GM18511 (cell line): ENCODE measurements around the gene NRXN3.

Source experiments
- ATAC-seq: cut with Tn5 transposase; IDR thresholded peaks from one replicate; pipeline ENCODE4 v1.9.1; 2021; ENCODE audit warnings: mild to moderate bottlenecking, moderate library complexity; ENCODE audit not compliant: unreplicated experiment

The NRXN3 gene

DNA sequence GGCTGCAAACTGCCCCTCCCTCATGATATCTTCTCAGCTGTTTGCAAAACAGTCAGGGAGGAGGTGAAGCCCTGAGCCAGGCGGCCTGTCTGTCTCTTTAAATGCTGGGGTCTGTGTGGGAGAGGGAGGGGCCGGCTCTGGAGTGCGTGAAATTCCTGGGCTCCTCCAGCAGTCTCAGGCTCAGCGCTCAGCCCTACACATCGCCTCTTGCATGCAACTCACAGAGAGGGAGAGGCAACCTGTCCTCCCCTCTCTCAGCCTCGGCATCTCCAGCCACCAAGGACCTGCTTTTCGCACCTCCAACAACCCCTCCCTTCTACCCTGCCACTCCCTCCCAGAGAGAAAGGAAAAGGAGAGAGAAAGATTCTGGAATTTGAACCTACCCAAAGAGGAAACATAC is at the start of gene NRXN3:
Gene NRXN3, plus strand, starts transcription at position 171 of the 400 bp plus-strand sequence. CDS start 72,721 bp downstream, outside the sequence.
- no peak for ATAC-seq

DNA sequence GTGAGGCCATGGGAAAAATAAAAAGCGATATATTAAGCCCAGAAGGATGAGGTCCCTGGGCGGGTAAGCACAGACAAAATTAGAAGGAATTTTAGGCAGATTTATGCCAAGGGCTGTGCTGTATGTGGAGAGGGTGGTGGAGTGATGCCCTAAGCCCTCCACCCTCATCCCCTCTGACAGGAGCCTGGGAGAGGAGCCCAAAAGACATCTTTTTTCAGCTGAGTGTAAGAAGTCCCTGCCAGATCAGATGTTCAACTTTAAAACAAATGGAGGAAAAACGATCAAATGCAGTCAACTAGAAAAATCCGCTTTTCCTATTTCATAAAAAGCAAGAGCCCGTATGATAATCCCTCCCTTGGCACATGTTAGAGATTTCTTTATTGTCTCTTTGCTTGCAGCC is 47.7 kb upstream of the NRXN3 start:
- ATAC-seq, result no peak

DNA sequence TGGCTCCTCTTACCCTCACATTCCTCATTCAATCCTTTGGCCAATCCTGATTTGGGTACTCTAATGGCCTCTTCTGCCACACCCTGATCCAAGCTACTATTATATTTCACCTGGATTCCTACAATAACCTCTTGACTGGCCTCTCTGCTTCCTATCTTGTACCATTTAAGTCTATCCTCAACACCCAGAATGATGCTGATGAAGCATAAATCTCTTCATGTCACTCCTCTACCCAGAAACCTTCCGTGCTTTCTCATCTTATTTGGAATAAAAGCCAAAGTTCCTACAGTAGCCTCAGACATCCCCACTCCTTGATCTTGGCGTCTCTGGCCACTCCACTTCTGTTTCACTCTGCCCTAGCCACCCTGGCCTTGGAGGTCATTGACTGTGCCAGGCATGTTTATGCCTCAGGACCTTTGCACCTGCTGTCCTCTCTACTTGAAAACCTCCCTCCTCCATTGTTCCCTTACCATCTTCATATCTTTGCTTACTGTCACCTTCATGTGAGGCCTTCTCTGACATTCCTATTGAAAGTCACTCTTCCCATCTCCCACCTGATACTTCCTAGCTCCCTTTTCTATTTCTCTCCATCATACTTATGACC is 46.4 kb upstream of the NRXN3 start:
- no peak for ATAC-seq

DNA sequence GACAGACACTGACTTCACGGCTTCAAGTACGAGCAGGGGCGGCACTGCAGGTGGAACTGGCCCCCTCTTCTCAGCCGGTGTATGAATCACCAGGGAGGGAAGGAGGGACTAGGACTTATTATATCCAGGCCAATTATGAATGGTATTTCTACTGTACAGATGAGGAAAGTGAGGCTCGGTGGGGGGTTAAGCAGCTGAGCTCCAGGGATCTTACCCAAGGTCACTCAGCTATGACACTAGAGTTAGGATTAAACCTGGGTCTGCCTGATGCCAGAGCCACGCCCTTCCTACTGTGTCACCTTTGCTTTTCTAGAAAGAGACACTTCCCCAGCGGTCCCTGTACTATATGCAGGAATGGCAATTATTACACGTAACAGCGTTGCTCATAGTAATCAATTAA is 42.2 kb upstream of the NRXN3 start:
- ATAC-seq, result no peak

DNA sequence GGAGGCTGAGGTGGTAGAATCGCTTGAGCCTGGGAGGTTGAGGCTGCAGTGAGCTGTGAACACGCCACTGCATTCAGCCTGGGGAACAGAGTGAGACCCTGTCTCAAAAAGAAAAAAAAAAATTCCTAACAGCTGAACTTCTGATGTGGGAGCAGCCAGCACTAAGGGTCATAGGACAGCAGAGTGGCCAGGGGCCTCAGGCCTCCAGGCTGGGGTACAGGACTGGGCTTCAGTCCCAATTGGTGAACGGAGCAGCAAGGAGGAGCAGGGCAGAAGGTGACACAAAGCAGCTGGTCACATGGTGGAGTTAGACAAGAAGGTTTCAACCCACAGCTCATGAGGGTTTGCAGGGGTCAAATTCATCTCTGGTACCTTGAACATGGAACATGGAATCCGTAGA is 40.8 kb upstream of the NRXN3 start:
- no peak for ATAC-seq

DNA sequence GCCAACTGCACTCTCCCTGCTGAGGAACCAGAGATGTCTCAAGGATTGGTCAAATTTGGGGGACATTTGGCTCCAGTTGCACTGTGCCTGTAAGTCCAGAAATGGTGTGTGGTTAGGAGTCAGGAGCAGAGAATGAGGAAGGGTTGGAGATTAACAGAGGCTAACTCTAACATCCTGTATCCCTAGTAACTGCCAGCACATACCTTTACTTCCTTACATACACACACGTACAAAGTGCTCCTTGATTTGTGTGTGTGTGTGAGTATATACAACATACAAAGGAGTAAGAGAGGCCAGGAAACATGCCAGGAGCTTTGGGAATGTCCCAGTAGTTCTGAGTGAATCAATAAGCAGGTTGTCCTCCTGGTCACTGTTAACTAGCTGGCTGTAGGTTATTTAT is 39.8 kb upstream of the NRXN3 start:
- no peak for ATAC-seq

DNA sequence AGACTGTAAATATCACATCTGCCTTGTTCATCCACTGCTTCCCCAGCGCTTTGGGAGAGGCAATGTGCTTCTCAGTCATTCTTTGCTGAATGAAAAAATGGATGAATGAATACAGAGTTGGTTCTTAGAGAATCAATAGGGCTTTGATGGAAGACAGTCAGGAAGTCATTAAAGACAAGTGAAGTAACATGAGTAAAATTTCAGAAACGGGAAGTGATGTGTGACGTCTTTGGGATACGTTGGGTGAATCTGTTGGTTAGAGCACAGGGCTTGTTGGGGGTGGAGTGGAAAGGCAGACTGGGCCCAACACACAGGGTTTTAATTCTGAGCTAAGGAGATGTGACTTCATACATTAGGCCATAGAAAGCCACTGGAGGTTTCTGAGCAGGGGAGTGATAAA is 39.0 kb upstream of the NRXN3 start:
- ATAC-seq, result no peak

DNA sequence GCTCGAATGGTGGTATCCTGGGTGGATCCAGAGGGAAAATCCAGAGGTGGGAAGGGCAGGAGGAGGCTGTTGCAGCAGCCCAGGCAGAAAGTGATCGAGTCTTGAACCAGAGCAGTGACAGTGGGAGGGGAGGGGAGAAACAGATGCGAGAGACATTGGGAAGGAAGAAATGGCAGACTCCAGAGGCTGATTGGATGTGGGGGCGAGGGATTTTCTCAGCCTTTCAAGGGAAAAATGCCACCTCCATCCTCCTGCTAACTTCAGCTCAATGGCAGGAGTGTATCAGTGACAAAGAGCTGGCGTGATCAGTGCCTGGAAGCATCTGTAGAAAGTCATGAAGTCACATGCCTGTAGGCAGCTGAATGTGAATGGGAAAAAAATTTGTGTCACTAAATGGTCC is 38.6 kb upstream of the NRXN3 start:
- ATAC-seq, result no peak

DNA sequence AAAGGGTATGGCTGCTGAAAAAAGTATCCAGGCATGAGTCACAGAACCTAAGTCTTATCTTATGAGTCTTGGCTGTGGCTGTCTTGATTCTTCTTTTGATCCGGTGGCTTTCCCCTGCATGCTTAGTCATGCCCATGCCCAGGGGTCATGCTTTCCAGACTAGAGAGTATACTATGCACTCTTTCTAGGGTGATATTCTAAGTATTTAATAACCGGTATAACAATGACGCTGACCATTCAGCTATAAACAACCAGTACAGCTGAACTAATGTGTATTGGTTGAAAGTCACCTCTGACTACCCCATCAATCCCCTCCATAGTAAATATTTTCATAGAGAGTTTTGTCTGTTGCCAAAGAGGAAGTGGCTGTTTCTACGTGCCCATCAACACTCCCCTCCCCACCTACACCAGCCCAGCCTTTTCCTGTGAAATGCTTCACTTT is 34.7 kb upstream of the NRXN3 start:
- ATAC-seq, result no peak

DNA sequence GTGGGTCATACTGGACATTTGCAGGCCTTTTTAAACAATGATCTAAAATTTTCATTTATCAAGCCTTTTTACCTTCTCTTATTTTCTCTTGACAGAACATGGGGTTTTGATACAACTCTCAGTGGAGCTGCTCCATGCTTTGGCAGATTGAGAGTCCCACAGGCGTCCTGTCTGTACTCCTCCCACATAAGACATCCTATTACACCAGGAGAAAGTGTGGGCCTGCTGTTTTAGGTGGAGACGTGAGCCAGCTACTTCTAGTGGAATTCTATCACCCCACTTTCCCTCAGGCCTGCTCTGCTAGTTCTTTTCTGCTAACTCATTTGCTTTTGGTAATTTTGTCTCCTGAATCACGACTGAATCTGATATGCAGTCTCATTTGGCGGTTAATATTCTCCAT is 33.5 kb upstream of the NRXN3 start:
- ATAC-seq, result no peak

DNA sequence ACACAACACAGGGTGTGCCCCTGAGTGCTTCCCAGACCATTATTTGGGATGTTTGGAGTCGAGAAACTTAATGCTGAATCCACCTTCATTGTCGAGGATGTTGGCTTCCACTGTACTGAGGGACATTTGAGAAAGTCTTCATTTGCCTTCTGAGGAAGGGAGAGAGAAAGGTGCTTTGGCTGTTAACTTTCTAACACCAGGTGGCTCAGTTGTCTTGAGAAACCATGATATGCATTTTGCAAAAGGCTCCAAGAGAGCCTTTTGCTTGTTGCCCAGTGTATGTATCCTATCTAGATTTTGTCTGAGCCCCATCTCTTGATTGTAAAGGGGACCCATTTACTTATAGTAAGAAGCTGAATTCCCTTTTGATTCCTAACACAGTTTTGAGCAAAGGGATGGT is 28.6 kb upstream of the NRXN3 start:
- no peak for ATAC-seq

DNA sequence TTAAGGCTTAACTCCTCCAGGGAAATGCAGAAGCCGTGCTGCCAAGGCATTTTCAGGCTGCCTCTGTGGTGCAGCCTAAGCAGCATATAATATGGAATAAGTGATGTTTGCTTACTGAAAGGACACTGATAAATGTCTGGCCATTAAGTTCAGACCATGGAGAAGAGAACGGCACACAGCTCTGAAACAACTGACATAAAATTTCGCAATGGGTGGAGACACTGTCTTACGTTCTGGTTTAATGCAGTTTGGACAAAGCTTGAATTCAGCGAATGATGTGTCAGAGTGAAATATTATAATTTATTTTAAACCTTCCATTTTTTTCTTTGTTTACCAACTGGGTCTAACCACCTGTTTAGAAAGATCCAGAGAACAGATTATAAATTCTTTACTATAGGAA is 27.2 kb upstream of the NRXN3 start:
- no peak for ATAC-seq

DNA sequence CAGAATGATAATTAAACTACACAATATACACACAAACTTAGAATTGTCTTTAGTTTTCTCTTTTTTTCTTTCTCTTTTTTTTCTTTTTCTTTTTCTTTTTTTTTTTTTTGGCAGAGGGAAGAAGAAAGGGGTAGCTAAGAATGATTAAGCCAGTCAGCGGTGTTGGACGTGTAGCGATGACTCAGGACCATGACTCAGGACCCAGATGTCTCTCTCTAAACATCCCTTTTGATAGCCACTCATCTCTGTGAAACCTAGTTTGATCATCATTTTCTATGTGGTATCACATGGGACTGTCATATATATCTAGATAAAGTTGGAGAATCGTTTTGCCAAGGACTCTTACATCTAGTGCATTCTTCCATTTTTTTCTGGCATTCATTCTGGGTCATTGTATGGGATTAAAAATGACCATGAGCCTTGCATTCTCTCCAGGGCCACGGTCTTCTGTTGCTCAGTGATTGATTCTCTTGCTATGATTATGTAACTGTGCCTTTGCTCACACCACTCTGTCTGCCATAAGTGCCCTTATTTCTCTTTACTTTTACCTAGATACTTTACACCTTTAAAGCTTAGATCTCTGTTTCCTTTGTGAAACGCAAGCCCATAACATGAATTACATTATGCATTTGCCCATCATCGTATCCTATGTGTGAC is 26.6 kb upstream of the NRXN3 start:
- no peak for ATAC-seq

DNA sequence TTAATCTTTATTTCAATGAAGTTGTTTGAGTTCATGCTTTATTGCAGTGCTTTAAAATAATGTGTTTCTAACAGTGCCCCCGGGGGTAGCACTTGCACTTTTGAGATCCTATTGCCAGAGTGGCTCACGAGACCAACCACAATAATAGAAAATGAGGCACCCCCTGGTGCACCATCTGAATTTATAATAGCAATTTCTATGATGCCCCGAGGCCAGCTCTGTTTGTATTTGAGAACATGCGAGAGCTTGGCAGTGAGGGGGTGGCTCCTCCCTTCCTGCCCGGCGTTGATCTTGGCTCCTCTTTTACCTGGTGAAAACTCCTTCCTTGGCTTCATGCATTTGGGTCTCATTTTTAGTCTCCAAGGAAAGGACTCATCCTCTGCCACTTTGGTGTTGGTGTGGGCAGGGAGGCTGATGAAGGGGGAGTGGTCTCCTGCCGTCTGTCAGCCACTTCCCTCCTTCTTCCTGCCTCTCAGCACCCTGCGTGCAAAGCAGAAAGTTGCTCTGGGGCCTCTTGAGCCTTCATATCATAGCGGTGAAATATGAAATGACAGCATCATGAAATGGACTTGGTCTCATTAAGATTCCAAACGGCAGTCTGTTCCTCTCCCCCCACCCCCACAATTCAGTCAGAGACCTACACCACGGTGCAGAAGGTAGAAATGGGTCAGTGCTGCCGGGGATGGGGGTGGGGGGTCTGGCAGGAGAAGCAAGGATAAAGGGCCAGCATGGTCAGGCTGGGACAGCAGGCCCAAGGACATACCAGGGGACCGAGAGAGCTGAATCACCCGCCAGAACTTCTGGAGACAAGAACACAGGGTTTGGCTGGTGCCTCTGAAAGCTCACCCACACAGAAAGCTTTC is 17.7 kb upstream of the NRXN3 start:
- no peak for ATAC-seq

DNA sequence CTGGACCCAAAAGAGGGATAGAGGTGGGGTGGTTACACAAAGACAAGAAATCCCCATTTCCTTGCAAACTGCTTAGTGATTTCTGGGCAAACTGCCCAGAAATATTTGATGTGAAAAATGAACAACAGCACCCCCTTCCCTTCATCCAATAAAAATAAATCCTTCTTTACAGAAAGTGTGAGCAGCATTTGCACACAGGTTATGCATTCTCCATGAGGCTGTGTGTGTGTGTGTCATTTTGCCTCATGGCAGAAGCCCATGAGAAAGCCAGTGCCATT is 17.2 kb upstream of the NRXN3 start:
- ATAC-seq, result no peak

DNA sequence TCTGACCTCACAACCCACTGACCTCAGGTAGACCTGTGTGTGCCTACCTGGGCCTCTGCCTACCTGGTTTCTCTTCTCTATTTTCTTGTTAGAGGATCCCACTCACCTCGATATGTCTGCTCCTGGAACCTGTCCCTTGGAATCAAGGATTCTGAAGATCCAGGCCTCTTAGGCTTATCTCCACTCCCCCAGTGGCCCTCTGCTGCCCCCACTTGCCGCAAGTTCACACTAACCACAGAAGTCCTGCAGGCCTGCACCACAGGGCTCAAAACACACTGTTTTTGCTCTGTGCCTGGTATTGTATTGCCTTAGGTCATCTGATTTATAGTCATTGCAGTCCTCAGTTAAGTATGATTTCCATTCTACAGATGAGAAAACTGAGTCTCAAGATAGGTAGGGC is 15.3 kb upstream of the NRXN3 start:
- ATAC-seq, result no peak

DNA sequence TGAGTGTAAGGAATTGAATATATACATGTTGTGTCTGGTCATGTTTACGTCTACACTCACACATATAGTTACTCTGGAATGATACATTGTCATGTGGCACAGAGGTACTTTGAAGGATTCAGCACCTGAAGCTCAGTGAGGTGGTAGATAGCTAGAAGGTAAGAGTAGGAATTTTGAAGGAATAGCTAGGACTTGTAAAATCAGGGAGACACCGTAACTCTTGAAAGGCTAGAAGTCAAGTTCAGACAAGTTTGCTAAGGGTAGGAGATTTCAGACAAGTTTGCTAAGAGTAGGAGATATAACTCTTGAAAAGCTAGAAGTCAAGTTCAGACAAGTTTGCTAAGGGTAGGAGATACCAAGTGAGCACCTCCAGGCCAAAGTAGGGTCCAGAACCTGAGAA is 14.0 kb upstream of the NRXN3 start:
- ATAC-seq, result no peak

DNA sequence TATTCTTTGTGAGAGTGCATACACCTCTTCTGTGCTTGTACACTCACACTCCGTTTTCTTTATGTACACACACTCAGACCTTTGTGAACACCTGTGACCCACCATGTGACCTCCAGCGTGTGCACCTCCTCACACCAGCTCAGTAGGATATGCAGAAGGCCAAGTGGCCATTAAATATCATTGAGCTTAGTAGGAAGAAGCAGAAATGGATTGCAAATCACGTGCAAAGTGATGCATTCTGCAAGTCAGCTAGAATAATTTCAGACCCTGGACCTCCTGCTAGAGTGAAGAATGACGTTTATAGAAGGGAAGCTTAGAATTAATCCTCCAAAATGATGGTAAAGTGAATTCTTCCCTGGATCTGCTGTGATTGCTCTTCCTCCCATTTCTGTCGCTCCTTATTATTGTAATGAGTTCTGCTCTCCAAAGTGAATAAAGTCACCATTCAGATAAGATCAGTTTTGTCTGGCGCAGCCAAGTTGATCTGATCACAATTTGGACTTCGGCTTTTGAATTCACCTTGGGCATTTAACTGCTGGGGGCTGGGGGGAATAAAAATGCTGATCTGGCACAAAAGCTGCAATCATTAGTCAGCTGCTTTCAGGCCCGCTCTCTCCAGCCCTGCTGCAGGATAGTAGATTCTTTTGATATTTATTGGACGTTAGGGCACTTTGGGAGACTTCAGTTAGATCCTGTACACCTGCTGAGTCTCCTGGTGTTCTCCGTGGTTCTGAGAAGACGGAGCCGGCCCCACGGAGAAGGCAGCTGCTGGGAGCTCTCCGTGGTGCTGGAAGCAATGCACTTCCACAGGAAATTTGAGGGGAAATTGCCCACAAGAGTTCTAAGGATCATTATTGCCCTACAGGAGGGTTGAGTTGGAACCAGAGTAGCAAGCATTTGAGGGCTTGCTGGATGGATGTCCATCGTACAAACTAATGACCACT is 12.4 kb upstream of the NRXN3 start:
- ATAC-seq, result no peak

DNA sequence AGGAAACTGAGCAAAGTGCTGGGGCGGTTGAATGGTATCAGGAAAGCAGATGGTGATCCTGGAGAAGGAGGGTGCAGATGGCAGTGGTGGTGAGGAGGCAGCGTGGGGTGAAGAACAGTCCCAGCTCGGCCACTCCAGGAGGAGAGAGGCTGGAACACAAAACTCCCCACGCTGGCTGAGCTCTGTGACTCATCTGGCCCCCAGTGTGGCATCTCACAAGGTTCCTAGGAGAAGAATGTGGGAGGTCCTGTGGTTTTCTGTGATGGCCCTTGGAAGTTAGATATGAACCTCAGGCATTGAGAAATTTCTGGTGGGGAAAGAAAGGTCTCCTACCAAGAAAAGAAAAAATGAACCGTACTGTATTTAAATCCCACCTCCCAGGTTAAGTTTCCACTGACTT is 8.0 kb upstream of the NRXN3 start:
- no peak for ATAC-seq

DNA sequence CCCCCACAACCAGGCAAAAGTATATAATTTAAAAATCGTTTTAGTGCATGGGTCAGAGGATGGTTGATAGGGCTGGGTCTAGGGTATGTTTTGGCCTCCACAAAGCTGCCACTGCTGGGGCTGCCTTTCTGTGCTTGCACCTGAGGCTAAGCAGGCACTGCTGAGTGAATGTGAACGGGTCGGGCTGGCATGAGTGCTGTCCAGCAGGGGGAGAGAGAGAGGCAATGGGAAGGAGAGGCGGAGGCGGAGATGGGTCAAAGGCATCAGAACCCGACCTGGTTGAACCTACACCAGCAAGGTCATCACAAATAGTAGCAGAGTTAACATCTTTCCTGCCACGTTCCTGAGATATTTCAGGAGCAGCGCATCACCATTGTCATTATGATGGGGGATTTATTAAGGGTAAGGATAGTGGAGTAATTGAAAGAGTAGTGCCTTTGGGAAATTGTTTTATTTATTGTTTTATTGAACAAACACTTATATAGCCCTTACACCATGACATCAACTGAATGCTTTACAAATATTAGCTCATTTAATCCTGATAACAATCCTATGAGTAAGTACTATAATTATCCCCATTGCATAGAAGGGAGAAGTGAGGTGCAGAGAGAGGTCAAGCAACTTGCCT is 5.8 kb upstream of the NRXN3 start:
- no peak for ATAC-seq

DNA sequence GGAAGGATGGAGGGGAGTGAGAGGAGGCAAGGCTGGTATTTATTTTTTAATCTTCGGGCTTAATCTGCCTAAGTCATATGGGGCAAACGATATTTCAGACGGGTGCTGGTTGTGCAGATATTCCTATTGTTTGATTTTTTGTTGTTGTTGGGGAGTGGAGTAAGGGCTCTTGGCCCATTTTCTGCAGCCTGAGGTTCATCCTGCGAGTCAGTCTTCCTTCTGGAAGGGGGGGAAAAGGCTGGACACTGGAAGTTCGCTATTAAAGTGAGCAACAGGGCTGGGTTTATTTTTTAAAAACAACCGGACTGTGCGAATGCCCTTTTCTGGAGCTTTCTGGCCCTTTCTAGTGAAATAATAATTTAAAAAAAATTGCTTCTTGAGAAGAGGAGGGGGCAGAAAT is 2.3 kb downstream of the NRXN3 start:
- ATAC-seq, result no peak
